IPS DF 19.7 (cell line): ENCODE measurements around the gene HOOK2.

Experiments
- DNase-seq: peaks from one replicate; pipeline ENCODE4 v3.0.0-alpha.2; 2013; ENCODE audit warnings: low read depth, low spot score

HOOK2 gene

DNA sequence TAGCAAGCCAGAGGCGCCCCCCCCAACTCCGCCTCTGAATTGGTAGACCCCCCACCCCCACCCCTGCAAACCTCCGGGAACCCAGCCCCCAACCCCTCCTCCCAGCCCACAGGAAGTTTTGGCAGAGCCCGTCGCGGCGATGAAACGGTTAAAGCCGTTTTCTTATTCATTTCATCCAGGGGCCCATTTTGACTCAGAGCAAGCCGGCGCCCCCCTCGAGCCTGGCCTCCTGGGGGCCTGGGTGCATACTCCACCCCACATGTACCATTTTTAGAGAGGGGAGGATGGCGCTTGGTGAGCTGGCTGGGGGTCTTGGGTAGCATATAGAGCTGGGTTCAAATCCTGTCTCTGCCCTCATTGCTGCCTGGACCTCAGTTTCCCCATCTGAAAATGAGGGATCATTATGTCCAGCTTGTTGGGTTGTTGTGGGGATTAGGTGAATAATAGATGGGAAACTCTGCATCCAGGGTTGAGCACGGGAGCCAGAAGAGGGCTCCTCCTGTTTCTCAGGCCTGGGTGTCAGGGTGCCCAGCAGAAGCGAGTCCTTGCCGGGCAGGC lies 8.0 kb upstream of the HOOK2 start:
- no peak for DNase-seq

DNA sequence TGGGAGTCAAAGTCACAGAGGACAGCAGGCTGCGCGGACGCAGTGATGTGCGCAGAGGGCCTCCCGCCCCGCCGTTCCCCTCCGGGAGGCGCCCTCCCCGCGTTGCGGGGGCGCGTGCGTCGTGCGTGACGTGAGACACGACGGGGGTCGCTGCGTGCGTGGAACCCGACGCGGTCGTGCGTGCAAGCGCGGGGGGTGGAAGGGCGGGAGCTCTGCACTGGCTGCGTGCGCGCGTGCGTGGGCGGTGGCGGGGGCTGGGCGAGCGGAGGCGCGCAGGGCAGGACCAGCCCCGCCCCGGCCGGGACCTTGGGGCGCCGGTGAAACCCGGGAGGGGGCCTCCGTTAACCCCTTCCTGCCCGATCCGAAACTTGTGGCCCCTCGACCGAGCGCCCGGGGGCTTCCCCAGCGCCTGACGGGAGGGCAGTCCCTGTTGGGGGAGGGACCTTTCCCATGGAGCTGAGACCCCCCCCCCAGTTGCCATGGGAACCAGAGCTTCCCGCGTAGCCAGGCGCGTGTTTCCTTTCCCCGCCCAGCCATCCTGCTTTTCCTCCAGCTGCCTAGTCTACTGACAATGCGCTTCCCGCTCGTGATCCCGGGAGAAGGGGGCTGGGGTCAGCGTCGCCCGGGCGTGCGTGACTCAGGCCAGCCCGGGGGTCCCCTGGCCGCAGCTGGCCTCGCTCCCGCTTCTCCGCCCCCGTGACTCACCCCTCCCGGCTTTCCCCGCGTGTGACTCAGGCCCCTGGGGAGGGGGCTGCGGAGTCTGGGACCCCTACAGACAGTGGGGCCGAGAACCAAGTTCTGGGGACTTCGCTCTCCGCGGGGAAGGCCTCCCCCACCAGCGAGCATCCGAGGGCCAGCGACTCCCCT lies 7.3 kb upstream of the HOOK2 start:
- no peak for DNase-seq

GRCh38 chr19:12782174-12782423 lies 6.7 kb upstream of the HOOK2 start:
- DNase-seq, result no peak

DNA sequence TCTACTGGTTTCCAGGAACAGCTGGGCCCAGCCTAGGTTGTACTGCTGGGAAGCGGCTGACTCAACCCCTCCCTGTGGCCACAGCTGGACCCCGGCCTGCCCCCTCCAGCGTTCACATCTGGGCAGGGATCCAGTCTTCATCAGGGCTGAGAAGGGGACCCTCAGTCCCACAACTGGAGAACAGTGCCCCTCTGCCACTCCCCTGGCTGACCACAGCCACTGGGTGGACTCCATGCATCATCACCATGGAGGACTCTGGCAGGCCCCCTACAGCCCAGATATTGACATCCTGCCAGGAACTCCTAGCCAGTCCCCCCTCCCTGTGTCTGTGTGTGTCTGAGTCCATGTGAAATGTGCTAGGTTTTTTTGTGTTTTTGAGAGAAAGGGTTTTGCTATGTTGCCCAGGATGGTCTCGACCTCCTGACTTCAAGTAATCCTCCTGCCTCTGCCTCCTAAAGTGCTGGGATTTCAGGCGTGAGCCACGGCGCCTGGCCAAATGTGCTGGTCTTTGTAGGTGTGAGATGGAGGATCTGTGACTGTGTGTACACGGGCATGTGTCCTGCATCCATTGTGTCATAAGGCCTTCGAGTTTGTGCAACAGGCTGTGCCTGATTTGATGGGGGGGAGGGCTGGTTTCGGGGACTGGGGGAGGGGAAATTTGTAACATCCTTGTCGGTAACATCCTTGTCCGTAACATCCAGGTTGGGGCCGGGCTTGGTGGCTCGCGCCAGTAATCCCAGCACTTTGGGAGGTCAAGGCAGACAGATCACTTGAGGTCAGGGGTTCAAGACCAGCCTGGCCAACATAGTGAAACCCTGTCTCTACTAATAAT lies 4.0 kb upstream of the HOOK2 start:
- no peak for DNase-seq

GRCh38 chr19:12778905-12779161 lies 3.5 kb upstream of the HOOK2 start:
- no peak for DNase-seq

DNA sequence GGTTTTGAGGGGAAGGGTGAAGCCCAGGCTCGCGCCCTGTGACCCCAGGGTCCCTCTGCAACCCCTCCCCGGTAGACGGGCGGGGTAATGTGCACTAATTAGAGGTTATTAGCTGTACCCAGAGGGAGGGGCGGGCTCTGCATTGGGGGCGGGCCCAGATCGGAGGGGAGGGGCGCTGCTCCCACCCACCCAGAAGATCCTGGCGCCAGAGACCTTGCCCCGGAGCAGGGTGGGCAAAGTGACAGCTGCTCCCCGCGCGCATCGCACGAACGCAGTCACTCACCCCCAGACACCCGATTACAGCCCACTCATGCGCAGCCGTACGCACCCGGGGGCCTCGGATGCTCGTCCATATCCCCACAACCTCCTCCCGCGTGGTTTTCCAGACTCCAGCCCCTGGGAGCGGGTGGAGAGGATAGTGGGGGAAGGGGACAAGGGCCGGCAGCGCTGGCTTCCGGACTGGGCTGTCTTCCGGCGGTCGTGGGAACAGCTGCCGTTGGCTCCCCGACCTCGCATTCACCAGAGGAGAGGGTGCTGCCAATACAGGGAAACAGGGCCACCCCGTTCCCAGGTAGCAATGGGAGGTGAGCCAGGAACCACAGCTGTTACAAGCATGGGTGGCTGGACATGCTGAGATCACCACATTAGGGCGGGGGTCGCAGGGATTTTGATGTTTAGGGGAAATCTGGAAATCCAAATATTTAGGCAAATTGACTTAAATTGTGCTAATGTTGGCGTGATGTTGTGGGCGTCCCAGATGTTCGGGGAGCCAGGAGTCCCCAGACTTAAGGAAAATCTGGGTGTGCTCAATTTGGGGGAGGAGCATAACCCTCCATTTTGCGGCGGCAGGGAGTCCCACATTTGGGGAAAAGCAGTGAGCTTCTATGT lies 2.9 kb upstream of the HOOK2 start:
- DNase-seq, result no peak

GRCh38 chr19:12777217-12778016 lies 2.1 kb upstream of the HOOK2 start:
- DNase-seq, result no peak

DNA sequence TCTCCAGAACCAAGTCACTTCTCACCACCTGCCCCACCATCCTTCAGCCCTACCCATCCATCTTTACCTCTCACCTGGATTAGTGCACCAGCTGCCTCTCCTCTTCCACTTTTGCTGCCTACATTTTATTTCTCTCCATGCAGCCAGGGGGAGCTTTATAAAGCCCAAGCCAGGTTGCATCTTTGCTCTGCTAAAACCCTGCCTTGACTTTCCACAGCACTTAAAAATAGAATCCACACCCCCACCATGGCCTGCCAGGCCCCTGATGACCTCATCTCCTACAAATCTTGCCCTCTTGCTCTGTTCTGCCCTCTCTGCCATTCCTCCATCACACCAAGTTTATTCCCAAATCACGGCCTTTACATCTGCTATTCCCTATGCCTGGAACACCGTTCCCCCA lies 1.8 kb downstream of the HOOK2 start:
- no peak for DNase-seq

DNA sequence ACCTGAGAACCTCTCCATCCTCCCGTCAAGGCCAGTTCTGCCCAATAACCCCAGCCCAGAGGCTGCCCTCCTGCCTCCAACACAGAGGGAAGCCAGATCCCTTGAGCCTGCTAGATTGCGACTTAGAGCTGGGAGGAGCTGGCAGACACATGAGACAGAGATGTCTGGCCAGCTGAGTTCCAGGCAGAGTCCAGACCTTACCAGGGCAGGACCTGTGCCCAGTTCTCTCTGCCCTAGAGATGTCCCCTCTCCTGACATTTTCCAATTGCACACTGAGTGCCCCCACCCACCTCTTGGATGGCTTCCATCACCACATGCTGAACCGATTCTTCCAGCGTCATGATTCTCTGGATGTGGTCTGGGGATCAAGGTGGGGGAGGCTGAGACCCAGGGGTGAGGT lies 3.0 kb downstream of the HOOK2 start:
- no peak for DNase-seq

DNA sequence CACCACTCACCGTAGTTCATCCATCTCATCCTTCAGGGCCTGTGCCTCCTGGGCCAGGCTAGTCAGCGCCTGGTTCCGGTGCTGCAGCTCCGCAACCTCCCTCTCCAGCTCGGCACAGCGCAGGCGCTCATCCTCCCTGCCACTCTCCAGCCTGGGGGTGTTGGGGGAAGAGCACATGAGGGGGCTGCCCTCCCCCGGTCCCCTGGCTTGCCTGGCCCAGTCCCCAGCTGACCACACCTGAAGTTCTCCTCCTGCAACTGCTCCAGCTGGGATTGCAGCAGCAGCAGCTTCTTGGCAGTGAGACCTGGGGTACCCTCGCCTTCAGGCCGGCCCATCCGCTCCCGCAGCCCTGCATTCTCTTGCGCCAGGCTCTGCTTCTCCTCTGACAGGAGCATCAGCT lies 4.4 kb downstream of the HOOK2 start:
- no peak for DNase-seq

DNA sequence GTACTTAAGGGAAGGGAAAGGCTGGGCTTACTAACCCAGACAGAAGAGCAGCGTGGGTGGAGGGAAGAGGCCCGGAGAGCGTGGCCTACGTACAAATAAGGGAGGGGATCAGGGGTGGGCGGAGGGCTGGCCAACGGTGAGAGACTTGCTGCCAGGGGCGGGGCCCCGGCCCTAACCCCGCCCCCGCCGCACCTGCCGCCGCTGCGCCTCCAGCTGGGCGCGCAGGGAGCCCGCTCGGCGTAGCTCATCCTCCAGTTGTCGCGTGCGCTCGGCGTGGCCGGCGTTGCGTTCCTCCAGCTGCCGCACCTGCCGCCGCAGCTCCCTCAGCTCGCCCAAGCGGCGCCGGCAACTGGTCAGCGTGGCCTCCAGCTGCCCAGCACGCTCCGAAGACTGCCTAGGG lies 5.7 kb downstream of the HOOK2 start:
- no peak for DNase-seq

DNA sequence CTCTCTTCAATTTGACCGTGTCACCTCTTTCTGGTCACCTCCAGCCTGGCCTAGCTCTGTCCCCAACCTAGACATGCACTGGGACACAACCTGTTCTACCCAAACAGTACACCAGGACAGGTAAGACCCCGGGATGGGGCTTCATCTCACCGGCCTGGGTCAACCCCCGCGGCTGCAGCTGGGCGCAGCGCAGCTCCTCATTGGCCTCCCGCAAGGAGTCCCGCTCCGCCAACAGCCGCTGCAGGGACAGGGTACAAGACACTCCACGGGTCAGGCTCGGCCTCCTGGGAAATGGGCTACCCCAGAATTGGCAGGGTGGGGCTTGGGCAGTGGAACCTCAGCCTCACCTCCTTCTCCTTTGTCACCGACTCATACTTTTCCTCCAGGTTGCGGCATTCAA lies 7.7 kb downstream of the HOOK2 start:
- no peak for DNase-seq

- no peak for DNase-seq
These were observed 8.2 kb downstream of the HOOK2 start for GRCh38 chr19:12767150-12767549.

- no peak for DNase-seq
These were observed 9.3 kb downstream of the HOOK2 start for GRCh38 chr19:12766051-12766521.

DNA sequence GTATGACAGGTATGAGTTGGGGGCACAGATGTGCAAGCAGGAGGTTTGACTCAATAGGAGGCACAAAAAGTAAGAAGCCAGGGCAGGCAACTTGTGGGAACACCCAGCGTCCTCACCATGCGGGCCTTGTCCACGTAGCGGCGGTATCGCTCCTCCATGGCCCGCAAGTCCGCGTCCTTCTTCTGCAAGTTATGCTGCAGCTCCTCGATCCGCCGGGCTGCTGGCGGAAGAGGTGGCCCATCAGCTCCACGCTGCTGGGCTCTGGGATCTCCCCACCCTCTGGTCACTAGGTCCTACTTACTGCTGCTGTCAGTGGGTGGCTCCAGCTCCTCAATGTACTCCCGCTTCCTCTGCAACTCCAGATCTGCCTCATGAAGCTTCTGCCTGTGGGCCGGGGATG lies 10.7 kb downstream of the HOOK2 start:
- DNase-seq, result no peak

DNA sequence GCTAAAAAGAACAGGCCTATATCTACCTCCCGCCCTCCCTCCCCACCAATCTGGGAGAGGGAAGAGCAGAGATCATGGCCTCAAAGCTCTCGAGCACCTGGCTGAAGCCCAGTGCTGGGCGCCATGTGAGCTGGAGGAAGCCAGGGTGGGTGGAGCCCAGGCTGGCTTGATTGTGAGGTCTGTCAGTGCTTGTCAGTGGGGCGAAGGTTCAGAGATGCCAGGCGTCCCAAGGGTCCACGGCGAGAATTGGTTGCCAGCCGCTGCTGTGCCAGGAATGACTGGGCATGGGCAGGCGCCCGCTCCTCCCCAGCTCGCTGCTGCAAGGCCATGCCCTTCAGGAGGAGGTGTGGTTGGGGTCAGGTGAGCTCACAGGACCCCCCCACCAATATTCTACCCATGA lies 12.3 kb downstream of the HOOK2 start:
- no peak for DNase-seq

GRCh38 chr19:12759686-12760085 lies 15.7 kb downstream of the HOOK2 start:
- DNase-seq, result no peak

- no peak for DNase-seq
These were observed 17.6 kb downstream of the HOOK2 start for GRCh38 chr19:12757544-12758274.

DNA sequence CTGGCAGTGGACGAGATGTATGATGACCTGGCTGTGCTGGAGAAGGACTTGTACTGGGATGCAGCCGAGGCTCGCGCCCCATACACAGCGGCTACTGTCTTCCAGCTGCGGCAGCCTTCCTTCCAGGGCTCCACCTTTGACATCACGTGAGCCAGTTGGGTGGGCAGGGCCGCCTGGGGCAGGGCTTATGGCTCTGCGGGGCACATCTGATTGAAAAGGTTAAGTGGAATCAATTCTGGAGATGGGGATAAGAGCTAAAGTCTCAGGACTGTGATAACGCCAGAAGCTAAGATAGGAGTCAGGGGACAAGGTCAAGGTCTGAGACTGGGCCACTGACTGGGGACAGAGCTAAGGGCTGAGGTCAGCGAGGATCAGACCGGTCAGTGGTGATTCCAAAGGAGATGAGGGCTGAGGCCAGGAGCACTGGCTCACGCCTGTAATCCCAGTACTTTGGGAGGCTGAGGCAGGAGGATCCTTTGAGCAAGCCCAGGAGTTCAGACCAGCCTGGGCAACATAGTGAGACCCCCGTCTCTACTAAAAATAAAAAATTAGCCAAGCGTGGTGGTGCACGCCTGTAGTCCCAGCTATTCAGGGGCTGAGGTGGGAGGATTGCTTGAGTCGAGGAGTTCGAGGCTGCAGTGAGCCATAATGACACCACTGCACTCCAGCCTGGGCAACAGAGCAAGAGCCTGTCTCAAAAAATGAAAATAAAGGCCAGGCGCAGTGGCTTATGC lies 19.0 kb downstream of the HOOK2 start:
- DNase-seq, result no peak
